PC-3 (cell line): Measurements from ENCODE around the gene ACCS. TPM values are rescaled to one million over a fixed set of nuclear protein-coding genes. Genes with fewer than 3 reads are reported as not detected.

Experiments
- ATAC-seq: fragments of 200-7000 bp; cut with Tn5 transposase; 2 replicates; pipeline ENCODE4 v1.9.1; 2020; ENCODE audit warnings: mild to moderate bottlenecking, moderate library complexity
- BruUV-seq: library from RNA; stranded (reverse); fragments of 400-500 nt; replicated peaks from 2 replicates; lab custom pipeline; 2021; lab: Mats Ljungman, UMichigan
- CTCF ChIA-PET: fragments of 300-600 bp; sonication (Branson Sonifier 250); formaldehyde crosslinking; loops from one replicate; lab custom pipeline; 2022; ENCODE audit warnings: antibody characterized with exemption; lab: Charles Lee
- POLR2A ChIA-PET: fragments of 300-600 bp; sonication (Branson Sonifier 250); formaldehyde crosslinking; loops from one replicate; lab custom pipeline; 2022; ENCODE audit warnings: antibody characterized with exemption; ENCODE audit not compliant: unreplicated experiment; lab: Charles Lee
- DNase-seq: peaks from one replicate; pipeline ENCODE4 v3.0.0-alpha.2; 2015
- H2AFZ ChIP-seq: fragments of 300-600 bp; sonication (generic); 2 replicates; pipeline ENCODE4 v1.6.0; 2016; ENCODE audit warnings: antibody characterized with exemption, low read length
- H3F3A ChIP-seq: fragments of 300-600 bp; sonication (generic); one replicate; pipeline ENCODE4 v1.6.0; 2017; ENCODE audit warnings: antibody characterized with exemption, low read length, control low read depth, mild to moderate bottlenecking; ENCODE audit not compliant: unreplicated experiment
- H3K27ac ChIP-seq: fragments of 300-600 bp; sonication (generic); 2 replicates; pipeline ENCODE4 v1.5.1; 2016; ENCODE audit warnings: mild to moderate bottlenecking, low read length
- H3K27me3 ChIP-seq: fragments of 300-600 bp; sonication (generic); 2 replicates; pipeline ENCODE4 v1.6.1; 2016; ENCODE audit warnings: low read length, mixed read lengths
- H3K36me3 ChIP-seq: fragments of 300-600 bp; sonication (generic); 2 replicates; pipeline ENCODE4 v1.6.1; 2016; ENCODE audit warnings: low read depth, mixed run types, low read length, mixed read lengths
- H3K4me1 ChIP-seq: fragments of 300-600 bp; sonication (generic); 2 replicates; pipeline ENCODE4 v1.5.1; 2016; ENCODE audit warnings: low read length; ENCODE audit not compliant: insufficient read depth
- H3K4me2 ChIP-seq: fragments of 300-600 bp; sonication (generic); 2 replicates; pipeline ENCODE4 v1.6.0; 2016; ENCODE audit warnings: low read length
- H3K4me3 ChIP-seq: fragments of 300-600 bp; sonication (generic); 2 replicates; pipeline ENCODE4 v1.5.1; 2016; ENCODE audit warnings: mild to moderate bottlenecking, low read length, mixed read lengths
- H3K79me2 ChIP-seq: fragments of 300-600 bp; sonication (generic); 2 replicates; pipeline ENCODE4 v1.6.1; 2017; ENCODE audit warnings: low read length, mixed read lengths
- H3K9ac ChIP-seq: fragments of 300-600 bp; sonication (generic); 2 replicates; pipeline ENCODE4 v1.6.0; 2016; ENCODE audit warnings: mild to moderate bottlenecking, low read length
- H3K9me2 ChIP-seq: fragments of 300-600 bp; sonication (generic); replicated peaks from 2 replicates; pipeline ENCODE4 v1.6.1; 2016; ENCODE audit warnings: mixed run types, low read length, mixed read lengths
- H3K9me3 ChIP-seq: fragments of 300-600 bp; sonication (generic); 2 replicates; pipeline ENCODE4 v1.6.1; 2016; ENCODE audit warnings: low read length, mixed read lengths
- H4K20me1 ChIP-seq: fragments of 300-600 bp; sonication (generic); 2 replicates; pipeline ENCODE4 v1.6.1; 2016; ENCODE audit warnings: low read length, mixed read lengths
- CTCF ChIP-seq: fragments of 300-600 bp; sonication (generic); conservative IDR thresholded peaks from 2 replicates; pipeline ENCODE4 v1.5.1; 2017; ENCODE audit warnings: antibody characterized with exemption, low read depth, mild to moderate bottlenecking, low read length
- EZH2 ChIP-seq: fragments of 300-600 bp; sonication (generic); IDR thresholded peaks from one replicate; pipeline ENCODE4 v1.6.1; 2017; ENCODE audit warnings: antibody characterized with exemption, mild to moderate bottlenecking, low read length; ENCODE audit not compliant: unreplicated experiment
- EZH2phosphoT487 ChIP-seq: fragments of 300-600 bp; sonication (generic); IDR thresholded peaks from 2 replicates; pipeline ENCODE4 v1.6.1; 2018; ENCODE audit warnings: mild to moderate bottlenecking, antibody characterized with exemption, low read length, borderline replicate concordance
- intact Hi-C: fragments of 100-400 bp; cut with micrococcal nuclease; formaldehyde crosslinking; loops from 2 replicates; pipeline ENCODE4 v1.9.0; 2023
- total RNA-seq: library from RNA; depleted of rRNA; stranded (reverse); fragments of >200 nt; gene quantifications from 2 replicates; pipeline ENCODE4 v1.2.3, GENCODE V29; 2014

ACCS gene
- total RNA-seq, 1 experiment from 2014 or later = 3.8 TPM

GRCh38 chr11:44032299-44033085 is 33.6 kb upstream of the ACCS start:
- intact Hi-C loops = no loop called here
- H3K9ac ChIP-seq = no peak overlapping the region
- ChIA-PET POLR2A (no interaction called here), CTCF (no interaction called here)
- no peaks in the 10 kb centered on the region for H3K36me3 ChIP-seq
- no peak overlapping the region for H3K27ac ChIP-seq
- H3F3A ChIP-seq = no peaks in the 10 kb centered on the region
- H4K20me1 ChIP-seq = no peaks in the 10 kb centered on the region
- no peaks in the 10 kb centered on the region for H3K9me3 ChIP-seq
- H3K4me3 ChIP-seq = no peak overlapping the region
- H2AFZ ChIP-seq = no peak overlapping the region
- no TSS peak for BruUV-seq
- H3K4me2 ChIP-seq = no peak overlapping the region
- no peaks in the 10 kb centered on the region for H3K4me1 ChIP-seq
- no peak for DNase-seq
- H3K27me3 ChIP-seq = no peaks in the 10 kb centered on the region
- no peaks in the 10 kb centered on the region for H3K79me2 ChIP-seq
- ATAC-seq = no peak
- H3K9me2 ChIP-seq = no peaks in the 10 kb centered on the region
- no peak for TF ChIP-seq EZH2
- no peak for TF ChIP-seq EZH2phosphoT487
- no peak for TF ChIP-seq CTCF

- Histone ChIP-seq H4K20me1 (no peaks in the 10 kb centered on the region), H2AFZ (no peak overlapping the region), H3K9me2 (no peaks in the 10 kb centered on the region), H3K9me3 (no peaks in the 10 kb centered on the region), H3K27me3 (no peaks in the 10 kb centered on the region), H3K4me3 (no peak overlapping the region), H3K79me2 (no peaks in the 10 kb centered on the region), H3K4me1 (no peaks in the 10 kb centered on the region), H3K27ac (no peak overlapping the region), H3K4me2 (no peak overlapping the region), H3F3A (no peaks in the 10 kb centered on the region), H3K36me3 (no peaks in the 10 kb centered on the region), H3K9ac (no peak overlapping the region)
- POLR2A ChIA-PET = no interaction called here
- no TSS peak for BruUV-seq
- CTCF ChIA-PET = no interaction called here
- intact Hi-C loops = no loop called here
- no peak for DNase-seq
- no peak for ATAC-seq
- TF ChIP-seq EZH2phosphoT487 (no peak), EZH2 (no peak), CTCF (no peak)
Observed at GRCh38 chr11:44033411-44033850, 32.6 kb upstream of the ACCS start.

GRCh38 chr11:44033856-44034255 is 32.2 kb upstream of the ACCS start:
- H3K27me3 ChIP-seq = no peaks in the 10 kb centered on the region
- H3K36me3 ChIP-seq = no peaks in the 10 kb centered on the region
- no peaks in the 10 kb centered on the region for H3K9me2 ChIP-seq
- H3K9ac ChIP-seq = no peak overlapping the region
- ChIA-PET CTCF (no interaction called here), POLR2A (no interaction called here)
- no peaks in the 10 kb centered on the region for H4K20me1 ChIP-seq
- TF ChIP-seq EZH2phosphoT487 (no peak), CTCF (no peak), EZH2 (no peak)
- H3K27ac ChIP-seq = no peak overlapping the region
- DNase-seq (no peak), ATAC-seq (no peak)
- H3K4me1 ChIP-seq = no peaks in the 10 kb centered on the region
- no peak overlapping the region for H2AFZ ChIP-seq
- H3K79me2 ChIP-seq = no peaks in the 10 kb centered on the region
- no TSS peak for BruUV-seq
- no peak overlapping the region for H3K4me3 ChIP-seq
- no peaks in the 10 kb centered on the region for H3F3A ChIP-seq
- intact Hi-C loops = no loop called here
- no peaks in the 10 kb centered on the region for H3K9me3 ChIP-seq
- H3K4me2 ChIP-seq = no peak overlapping the region
